Tibial nerve (tissue), 4 donors: ENCODE results near the gene FGGY. TPM values are rescaled to one million over a fixed set of nuclear protein-coding genes. Genes with fewer than 3 reads are reported as not detected.
A peak's percentile ranks its signal among the peaks of the same experiment; 100 is the strongest.
"Not testable (repeated sequence)": the region's sequence is repeated elsewhere in the genome, so short reads cannot be mapped to it uniquely, and the experiment has no call there.

Experiments used
- DNase-seq, 2 donors: peaks; one replicate each; pipeline ENCODE4 v3.0.0-alpha.2; 2019; ENCODE audit warnings: low spot score in 2 of 2
- H3K27ac ChIP-seq, 4 donors: fragments of 200-600 bp; sonication (generic) in 3 of 4; one replicate each; pipeline ENCODE4 v1.5.1; 2017 to 2019; ENCODE audit warnings: mild to moderate bottlenecking in 1 of 4
- H3K27me3 ChIP-seq, 2 donors: fragments of 200-600 bp; sonication (generic) in 1 of 2; one replicate each; pipeline versions ENCODE4 v1.5.1 to v1.6.0; 2017 to 2019
- H3K36me3 ChIP-seq, 3 donors: fragments of 200-600 bp; sonication (generic); one replicate each; pipeline ENCODE4 v1.5.1; 2018 to 2019
- H3K4me1 ChIP-seq, 4 donors: fragments of 200-600 bp; sonication (generic) in 3 of 4; one replicate each; pipeline ENCODE4 v1.5.1; 2017 to 2019
- H3K4me3 ChIP-seq, 4 donors: fragments of 200-600 bp; sonication (generic) in 3 of 4; one replicate each; pipeline ENCODE4 v1.5.1; 2017 to 2019; ENCODE audit warnings: mild to moderate bottlenecking in 1 of 4, moderate library complexity in 1 of 4
- H3K9me3 ChIP-seq, 4 donors: fragments of 200-600 bp; sonication (generic) in 3 of 4; one replicate each; pipeline ENCODE4 v1.5.1; 2017 to 2019
- CTCF ChIP-seq, 5 experiments: fragments of 200-600 bp in 3 of 5; fragments of 450-650 bp in 2 of 5; sonication (generic) in 3 of 5; IDR thresholded peaks; one replicate each; pipeline ENCODE4 v1.5.1; 2016 to 2019; ENCODE audit warnings: antibody characterized with exemption in 5 of 5, mild to moderate bottlenecking in 3 of 5, moderate library complexity in 2 of 5
- EP300 ChIP-seq, 2 donors: sonication (generic); formaldehyde crosslinking; IDR thresholded peaks; one replicate each; pipeline ENCODE4 v1.6.1; 2017; ENCODE audit warnings: antibody characterized with exemption in 2 of 2, mild to moderate bottlenecking in 1 of 2
- POLR2A ChIP-seq, 2 donors: fragments of 450-650 bp; IDR thresholded peaks; one replicate each; pipeline ENCODE4 v1.6.1; 2017; ENCODE audit warnings: antibody characterized with exemption in 2 of 2, mild to moderate bottlenecking in 2 of 2, moderate library complexity in 2 of 2
- WGBS, 2 donors: methylation state at CpG; one replicate each; pipeline ENCODE4 v1.1.5; 2018; 5-methylcytosine and 5-hydroxymethylcytosine counted together
- total RNA-seq, 4 donors: library from RNA; depleted of rRNA; stranded (reverse); fragments of >200 nt; gene quantifications; one replicate each; pipeline ENCODE4 v1.1.0, GENCODE V29; 2016

Gene FGGY
- total RNA-seq, 4 donors from 2014 or later, result 27.0 to 40.6 (median 32.9) TPM

DNA sequence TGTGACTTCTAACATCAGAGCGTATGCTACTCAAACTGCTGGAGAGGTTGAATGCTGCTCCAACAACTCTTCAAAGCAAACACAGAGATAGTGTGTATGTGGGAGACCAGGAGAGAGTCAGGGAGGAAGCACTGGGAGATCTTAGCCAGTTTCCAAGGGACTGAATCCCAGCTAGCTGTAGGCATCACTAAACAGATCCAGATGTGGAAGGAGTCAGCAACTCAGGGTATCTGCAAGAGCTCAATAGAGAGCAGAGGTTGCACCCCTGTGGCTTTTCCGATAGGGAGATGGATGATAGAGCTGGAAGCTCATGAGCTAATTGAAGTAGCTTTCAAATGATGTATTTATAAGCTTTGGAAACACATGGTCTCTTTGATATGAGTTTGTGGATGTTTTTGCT is 349.0 kb downstream of the FGGY start:
- H3K36me3 ChIP-seq, result no peaks in the 10 kb centered on the region
- peak overlapping the region in 2 of 4 donors; percentile 7 to 9 for H3K27ac ChIP-seq
- no peaks in the 10 kb centered on the region for H3K4me1 ChIP-seq
- H3K4me3 ChIP-seq, result no peak overlapping the region
- WGBS, 2 donors, result 48 to 53% methylated on average over 2 of the region's 2 CpGs
- TF ChIP-seq EP300 (IDR thresholded peaks at IDR 0.05) (no peak), POLR2A (IDR thresholded peaks at IDR 0.05) (no peak), CTCF (IDR thresholded peaks at IDR 0.05) (no peak)
- no peak for DNase-seq
- no peaks in the 10 kb centered on the region for H3K27me3 ChIP-seq
- H3K9me3 ChIP-seq, result no peaks in the 10 kb centered on the region

DNA sequence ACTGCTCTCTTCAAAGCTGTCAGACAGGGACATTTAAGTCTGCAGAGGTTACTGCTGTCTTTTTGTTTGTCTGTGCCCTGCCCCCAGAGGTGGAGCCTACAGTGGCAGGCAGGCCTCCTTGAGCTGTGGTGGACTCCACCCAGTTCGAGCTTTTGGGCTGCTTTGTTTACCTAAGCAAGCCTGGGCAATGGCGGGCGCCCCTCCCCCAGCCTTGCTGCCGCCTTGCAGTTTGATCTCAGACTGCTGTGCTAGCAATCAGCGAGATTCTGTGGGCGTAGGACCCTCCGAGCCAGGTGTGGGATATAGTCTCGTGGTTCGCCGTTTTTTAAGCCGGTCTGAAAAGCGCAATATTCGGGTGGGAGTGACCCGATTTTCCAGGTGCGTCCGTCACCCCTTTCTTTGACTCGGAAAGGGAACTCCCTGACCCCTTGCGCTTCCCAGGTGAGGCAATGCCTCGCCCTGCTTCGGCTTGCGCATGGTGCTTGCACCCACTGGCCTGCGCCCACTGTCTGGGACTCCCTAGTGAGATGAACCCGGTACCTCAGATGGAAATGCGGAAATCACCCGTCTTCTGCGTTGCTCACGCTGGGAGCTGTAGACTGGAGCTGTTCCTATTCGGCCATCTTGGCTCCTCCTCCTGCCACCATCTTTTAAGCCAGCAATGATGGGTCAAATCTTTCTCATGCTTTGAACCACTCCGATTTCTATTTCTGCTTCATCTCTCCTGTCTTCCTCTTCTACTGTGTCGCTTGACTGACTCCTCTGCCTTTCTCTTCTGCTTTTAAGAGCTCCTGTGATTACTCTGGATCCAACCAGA is 356.5 kb downstream of the FGGY start:
- H3K9me3 ChIP-seq, H3K27me3 ChIP-seq, DNase-seq, H3K27ac ChIP-seq, H3K4me1 ChIP-seq, H3K36me3 ChIP-seq, H3K4me3 ChIP-seq: not testable (repeated sequence)
- 92% methylated on average over 23 of the region's 30 CpGs for WGBS, 2 donors

DNA sequence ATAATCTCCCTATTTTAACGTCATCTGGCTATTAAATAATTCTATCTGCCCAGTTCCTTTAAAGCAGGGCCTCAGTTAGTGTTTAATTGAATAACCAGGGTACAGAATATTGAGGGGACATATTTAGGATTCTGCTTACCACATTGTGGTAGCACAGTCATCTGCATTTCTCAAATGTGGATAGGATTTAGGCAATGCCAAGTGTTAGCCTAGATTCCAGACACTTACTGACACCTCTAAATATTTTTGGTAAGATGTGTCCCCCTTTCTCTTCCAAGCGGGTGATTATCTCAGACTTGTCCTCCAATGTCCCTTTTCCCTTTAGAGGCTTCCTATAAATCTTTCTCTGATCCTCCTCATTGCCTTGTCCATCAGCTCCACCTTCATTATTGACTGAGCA is 357.1 kb downstream of the FGGY start:
- DNase-seq, result no peak
- no peaks in the 10 kb centered on the region for H3K9me3 ChIP-seq
- H3K27me3 ChIP-seq, result no peaks in the 10 kb centered on the region
- no peak for TF ChIP-seq POLR2A (IDR thresholded peaks at IDR 0.05)
- TF ChIP-seq CTCF (IDR thresholded peaks at IDR 0.05), result no peak
- H3K36me3 ChIP-seq, result no peaks in the 10 kb centered on the region
- H3K4me3 ChIP-seq, result no peak overlapping the region
- 91 to 97% methylated on average over 2 of the region's 2 CpGs for WGBS, 2 donors
- no peaks in the 10 kb centered on the region for H3K4me1 ChIP-seq
- no peak overlapping the region for H3K27ac ChIP-seq

- H3K4me1 ChIP-seq, result no peaks in the 10 kb centered on the region
- TF ChIP-seq EP300 (IDR thresholded peaks at IDR 0.05), result no peak
- TF ChIP-seq CTCF (IDR thresholded peaks at IDR 0.05), result no peak
- TF ChIP-seq POLR2A (IDR thresholded peaks at IDR 0.05), result no peak
- 66 to 67% methylated on average over 3 of the region's 3 CpGs for WGBS, 2 donors
- no peaks in the 10 kb centered on the region for H3K27me3 ChIP-seq
- no peak overlapping the region for H3K4me3 ChIP-seq
- no peak overlapping the region for H3K27ac ChIP-seq
- DNase-seq, result no peak
- no peaks in the 10 kb centered on the region for H3K9me3 ChIP-seq
- H3K36me3 ChIP-seq, result no peaks in the 10 kb centered on the region
Observed at GRCh38 chr1:59657873-59658465, 361.1 kb downstream of the FGGY start.

DNA sequence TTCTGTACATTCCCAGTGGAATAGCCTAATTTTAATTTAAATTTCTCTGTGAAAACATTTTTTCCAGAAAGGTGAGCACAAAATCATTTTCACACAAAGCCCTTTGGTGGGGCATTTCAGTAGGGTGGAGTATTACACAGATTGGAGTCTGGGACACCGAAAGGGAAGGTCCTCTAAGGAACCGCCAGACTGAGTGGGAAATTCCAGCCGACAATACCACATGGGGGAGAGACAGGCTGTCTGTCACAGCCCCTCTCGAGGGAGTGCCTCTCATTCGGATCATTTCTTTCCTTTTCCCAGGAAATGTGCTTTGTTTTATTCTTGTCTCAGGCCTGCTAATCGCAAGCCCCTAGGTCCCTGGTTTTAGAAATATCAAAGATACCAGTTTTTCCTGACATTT is 367.3 kb downstream of the FGGY start:
- TF ChIP-seq POLR2A (IDR thresholded peaks at IDR 0.05), result no peak
- 52 to 55% methylated on average over 6 of the region's 6 CpGs for WGBS, 2 donors
- H3K27ac ChIP-seq, result no peak overlapping the region
- H3K9me3 ChIP-seq, result no peaks in the 10 kb centered on the region
- DNase-seq, result no peak
- H3K4me3 ChIP-seq, result no peak overlapping the region
- H3K27me3 ChIP-seq, result no peaks in the 10 kb centered on the region
- H3K4me1 ChIP-seq, result peaks cover 0 to 24% (median 10%) of the 10 kb centered on the region in 4 donors
- no peaks in the 10 kb centered on the region for H3K36me3 ChIP-seq

DNA sequence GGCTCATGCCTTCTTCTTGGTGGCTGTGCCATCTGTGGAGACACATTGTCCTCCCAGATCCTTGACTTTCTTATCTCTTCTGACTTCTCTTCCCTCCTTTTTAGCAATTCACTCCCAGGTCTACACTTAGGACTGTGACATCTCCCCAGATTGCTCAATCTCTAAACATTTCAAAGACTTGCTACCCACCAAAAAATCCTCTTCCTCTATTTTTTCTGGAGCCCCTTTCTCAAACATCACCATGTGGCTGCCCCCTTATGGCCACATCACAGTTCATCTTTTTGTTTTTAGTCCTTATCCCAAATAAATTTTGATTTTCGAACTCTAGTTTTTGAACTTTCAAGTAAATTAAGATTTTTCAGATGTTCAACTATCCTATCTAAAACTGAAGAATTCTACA is 369.2 kb downstream of the FGGY start:
- TF ChIP-seq CTCF (IDR thresholded peaks at IDR 0.05), result no peak
- no peak for TF ChIP-seq EP300 (IDR thresholded peaks at IDR 0.05)
- TF ChIP-seq POLR2A (IDR thresholded peaks at IDR 0.05), result no peak
- Histone ChIP-seq H3K36me3 (no peaks in the 10 kb centered on the region), H3K4me1 (peaks cover 3 to 44% (median 26%) of the 10 kb centered on the region in 4 donors), H3K27me3 (no peaks in the 10 kb centered on the region), H3K9me3 (no peaks in the 10 kb centered on the region), H3K4me3 (no peak overlapping the region), H3K27ac (no peak overlapping the region)
- 93 to 100% methylated on average over 1 of the region's 1 CpG for WGBS, 2 donors
- no peak for DNase-seq
